Frontal cortex (tissue), 4 donors: ENCODE results near the gene SPAM1. TPM values are rescaled to one million over a fixed set of nuclear protein-coding genes. Genes with fewer than 3 reads are reported as not detected.
"Not testable (repeated sequence)": the region's sequence is repeated elsewhere in the genome, so short reads cannot be mapped to it uniquely, and the experiment has no call there.

Experiments used
- DNase-seq, 2 donors: peaks; one replicate each; pipeline ENCODE4 v3.0.0; 2012; ENCODE audit warnings: low spot score in 2 of 2
- FAIRE-seq: peaks from 2 replicates; lab custom pipeline; 2012; peaks lifted over from hg19 to GRCh38; lab: Jason Lieb, UNC
- total RNA-seq: library from RNA; depleted of rRNA; stranded (reverse); fragments of >200 nt; gene quantifications from one replicate; pipeline ENCODE4 v1.2.3, GENCODE V29; 2014
- donor health status: control.
- donor health status: control.
- donor health status: control.

SPAM1 gene
- total RNA-seq = not detected

GRCh38 chr7:123924941-123925340 lies at the start of gene SPAM1:
TSS of gene SPAM1 (plus strand) at chr7:123925241. CDS start at chr7:123953571, 28,330 bp downstream.
- no peak for FAIRE-seq
- DNase-seq = no peak

GRCh38 chr7:123876557-123877256 lies 48.3 kb upstream of the SPAM1 start:
- DNase-seq (no peak), FAIRE-seq (no peak)

GRCh38 chr7:123879628-123880027 lies 45.4 kb upstream of the SPAM1 start:
- FAIRE-seq = no peak

GRCh38 chr7:123881300-123881699 lies 43.7 kb upstream of the SPAM1 start:
- DNase-seq (no peak), FAIRE-seq (no peak)

More at GRCh38 chr7:123879628-123880027, 45.4 kb upstream of the SPAM1 start:
- DNase-seq = no peak

GRCh38 chr7:123883154-123883553 lies 41.9 kb upstream of the SPAM1 start:
- no peak for FAIRE-seq
- DNase-seq = no peak

GRCh38 chr7:123888192-123888591 lies 36.8 kb upstream of the SPAM1 start:
- FAIRE-seq (no peak), DNase-seq (no peak)

- FAIRE-seq, DNase-seq: not testable (repeated sequence)
Observed at GRCh38 chr7:123894753-123895152, 30.3 kb upstream of the SPAM1 start.

GRCh38 chr7:123901101-123901500 lies 23.9 kb upstream of the SPAM1 start:
- no peak for FAIRE-seq
- no peak for DNase-seq

- FAIRE-seq = no peak
- no peak for DNase-seq
Observed at GRCh38 chr7:123905714-123906113, 19.3 kb upstream of the SPAM1 start.

GRCh38 chr7:123916240-123916724 lies 8.8 kb upstream of the SPAM1 start:
- no peak for FAIRE-seq
- DNase-seq = peak in 1 of 2 donors; percentile 8

GRCh38 chr7:123917878-123918277 lies 7.2 kb upstream of the SPAM1 start:
- no peak for FAIRE-seq

GRCh38 chr7:123918309-123918708 lies 6.7 kb upstream of the SPAM1 start:
- FAIRE-seq (no peak), DNase-seq (no peak)

More at GRCh38 chr7:123917878-123918277, 7.2 kb upstream of the SPAM1 start:
- no peak for DNase-seq

GRCh38 chr7:123923599-123923998 lies 1.4 kb upstream of the SPAM1 start:
- DNase-seq (no peak), FAIRE-seq (no peak)

GRCh38 chr7:123929107-123929506 lies 4.1 kb downstream of the SPAM1 start:
- DNase-seq (no peak), FAIRE-seq (no peak)

- no peak for FAIRE-seq
- DNase-seq = no peak
Observed at GRCh38 chr7:123929655-123930054, 4.6 kb downstream of the SPAM1 start.

GRCh38 chr7:123935436-123936381 lies 10.7 kb downstream of the SPAM1 start:
- DNase-seq (no peak), FAIRE-seq (no peak)

GRCh38 chr7:123936388-123936787 lies 11.3 kb downstream of the SPAM1 start:
- FAIRE-seq = no peak

GRCh38 chr7:123939784-123940183 lies 14.7 kb downstream of the SPAM1 start:
- DNase-seq = no peak
- FAIRE-seq = no peak

More at GRCh38 chr7:123936388-123936787, 11.3 kb downstream of the SPAM1 start:
- no peak for DNase-seq

- DNase-seq (no peak), FAIRE-seq (no peak)
Observed at GRCh38 chr7:123941391-123942180, 16.5 kb downstream of the SPAM1 start.

GRCh38 chr7:123944395-123944794 lies 19.4 kb downstream of the SPAM1 start:
- FAIRE-seq (no peak), DNase-seq (no peak)
